Measurements from ENCODE around the gene SUN1. TPM values are rescaled to one million over a fixed set of nuclear protein-coding genes. Genes with fewer than 3 reads are reported as not detected.

SUN1 gene
- total RNA-seq, 1 donor from 2014 or later = 127 TPM

DNA sequence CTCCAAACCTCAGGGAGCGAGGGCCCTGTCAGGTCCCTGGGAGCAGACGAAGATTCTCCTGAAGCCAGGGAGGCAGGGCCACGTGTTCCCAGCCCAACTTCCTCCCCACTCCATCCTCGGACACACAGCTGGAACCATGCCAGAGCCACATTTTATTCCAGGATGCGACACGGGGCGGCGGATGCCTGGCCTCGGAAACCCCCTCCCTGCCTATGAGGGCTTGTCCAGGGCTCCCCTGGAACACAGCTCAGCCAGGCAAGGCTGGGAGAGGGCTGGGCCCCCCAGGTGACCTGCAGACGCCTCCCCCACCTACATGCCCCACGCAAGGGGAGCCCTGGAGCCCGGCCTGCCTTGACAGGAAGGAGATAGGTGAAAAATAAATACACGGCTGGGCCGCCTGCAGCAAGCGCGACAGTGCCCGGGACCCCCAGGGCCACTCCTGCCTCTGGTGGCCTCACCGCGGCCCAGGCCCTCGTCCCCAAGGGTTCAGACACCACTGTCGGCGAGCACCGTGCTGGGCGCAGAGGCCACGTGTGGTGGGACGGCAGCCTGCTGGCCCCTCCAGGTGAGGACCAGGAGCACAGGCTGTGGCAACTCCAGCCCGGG, 65.6 kb downstream of the SUN1 start:
- H3K9me3 ChIP-seq = no peaks in the 10 kb centered on the region
- H3K4me3 ChIP-seq = no peak overlapping the region
- intact Hi-C loops (cut with DNase I) = no loop called here
- no peak overlapping the region for H3K27ac ChIP-seq
- no peaks in the 10 kb centered on the region for H3K27me3 ChIP-seq
- TF ChIP-seq, protein P1, sequence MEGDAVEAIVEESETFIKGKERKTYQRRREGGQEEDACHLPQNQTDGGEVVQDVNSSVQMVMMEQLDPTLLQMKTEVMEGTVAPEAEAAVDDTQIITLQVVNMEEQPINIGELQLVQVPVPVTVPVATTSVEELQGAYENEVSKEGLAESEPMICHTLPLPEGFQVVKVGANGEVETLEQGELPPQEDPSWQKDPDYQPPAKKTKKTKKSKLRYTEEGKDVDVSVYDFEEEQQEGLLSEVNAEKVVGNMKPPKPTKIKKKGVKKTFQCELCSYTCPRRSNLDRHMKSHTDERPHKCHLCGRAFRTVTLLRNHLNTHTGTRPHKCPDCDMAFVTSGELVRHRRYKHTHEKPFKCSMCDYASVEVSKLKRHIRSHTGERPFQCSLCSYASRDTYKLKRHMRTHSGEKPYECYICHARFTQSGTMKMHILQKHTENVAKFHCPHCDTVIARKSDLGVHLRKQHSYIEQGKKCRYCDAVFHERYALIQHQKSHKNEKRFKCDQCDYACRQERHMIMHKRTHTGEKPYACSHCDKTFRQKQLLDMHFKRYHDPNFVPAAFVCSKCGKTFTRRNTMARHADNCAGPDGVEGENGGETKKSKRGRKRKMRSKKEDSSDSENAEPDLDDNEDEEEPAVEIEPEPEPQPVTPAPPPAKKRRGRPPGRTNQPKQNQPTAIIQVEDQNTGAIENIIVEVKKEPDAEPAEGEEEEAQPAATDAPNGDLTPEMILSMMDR (IDR thresholded peaks at IDR 0.05) = no peak
- DNase-seq = no peak
- peaks cover 37% of the 10 kb centered on the region for H3K36me3 ChIP-seq
- H3K4me1 ChIP-seq = peaks cover 4% of the 10 kb centered on the region
- no peak for ATAC-seq

DNA sequence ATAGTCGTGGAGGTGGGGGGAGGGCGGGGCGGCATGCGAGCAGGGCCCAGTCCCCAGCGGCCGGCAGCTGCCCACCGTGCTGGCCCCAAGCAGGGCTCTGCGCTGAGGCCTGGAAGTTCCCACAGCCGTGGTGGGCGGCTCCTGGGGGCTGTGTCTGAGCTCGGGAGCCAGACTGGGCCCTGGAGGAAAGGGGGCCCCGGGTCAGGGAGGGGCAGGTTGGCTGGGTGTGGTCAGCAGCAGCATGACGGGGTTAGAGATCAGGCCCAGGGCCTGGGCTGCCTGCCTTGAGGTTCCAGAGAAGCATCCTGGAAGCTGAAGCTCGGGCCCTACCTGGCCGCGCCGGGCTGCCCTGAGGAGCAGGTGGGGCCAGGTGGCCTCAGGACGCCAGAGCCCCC, 66.2 kb downstream of the SUN1 start:
- Histone ChIP-seq H3K4me3 (no peak overlapping the region), H3K9me3 (no peaks in the 10 kb centered on the region), H3K27me3 (no peaks in the 10 kb centered on the region), H3K27ac (no peak overlapping the region), H3K36me3 (peaks cover 37% of the 10 kb centered on the region), H3K4me1 (peaks cover 4% of the 10 kb centered on the region)
- TF ChIP-seq, protein P1 (IDR thresholded peaks at IDR 0.05) = no peak
- DNase-seq = no peak
- ATAC-seq = no peak
- intact Hi-C loops (cut with DNase I) = no loop called here

DNA sequence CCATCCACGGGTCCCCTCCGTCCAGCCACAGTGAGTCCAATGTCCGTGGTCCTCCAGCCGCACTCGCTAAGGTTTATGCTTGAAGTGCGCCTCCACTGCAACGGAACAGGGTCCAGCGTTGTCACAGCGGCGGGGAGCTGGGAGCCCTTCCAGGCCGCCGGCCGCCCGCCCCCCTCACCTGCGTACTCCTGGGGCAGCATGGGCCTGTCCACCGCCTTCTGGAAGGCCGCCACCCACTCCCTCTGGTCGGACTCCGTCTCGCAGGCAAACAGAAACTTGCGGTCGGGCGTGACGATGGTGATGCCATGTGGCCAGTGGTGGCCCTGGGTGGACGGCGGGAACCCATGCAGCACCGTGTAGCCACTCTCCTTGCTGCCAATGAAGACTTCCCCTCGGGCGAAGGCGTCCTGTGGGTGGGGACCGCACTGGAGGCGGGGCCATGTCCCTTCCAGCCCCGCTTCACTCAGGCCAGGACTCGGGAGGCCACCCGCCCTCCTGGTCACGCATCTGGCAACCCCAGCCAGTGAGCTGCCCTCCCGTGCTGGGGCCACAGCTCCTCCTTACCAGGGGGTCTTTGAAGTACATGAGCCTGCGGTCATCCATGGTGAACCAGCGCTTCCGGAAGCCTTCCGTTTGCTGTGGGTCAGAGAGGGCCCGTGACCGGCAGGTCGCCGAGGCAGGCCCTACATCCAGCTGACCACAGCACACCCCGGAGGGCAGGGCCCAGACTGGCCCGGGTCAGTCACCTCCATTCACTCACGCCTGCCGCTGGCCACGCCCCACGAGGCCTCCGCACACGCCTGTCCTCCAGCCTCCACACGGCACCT, 66.8 kb downstream of the SUN1 start:
- no peaks in the 10 kb centered on the region for H3K9me3 ChIP-seq
- DNase-seq = no peak

DNA sequence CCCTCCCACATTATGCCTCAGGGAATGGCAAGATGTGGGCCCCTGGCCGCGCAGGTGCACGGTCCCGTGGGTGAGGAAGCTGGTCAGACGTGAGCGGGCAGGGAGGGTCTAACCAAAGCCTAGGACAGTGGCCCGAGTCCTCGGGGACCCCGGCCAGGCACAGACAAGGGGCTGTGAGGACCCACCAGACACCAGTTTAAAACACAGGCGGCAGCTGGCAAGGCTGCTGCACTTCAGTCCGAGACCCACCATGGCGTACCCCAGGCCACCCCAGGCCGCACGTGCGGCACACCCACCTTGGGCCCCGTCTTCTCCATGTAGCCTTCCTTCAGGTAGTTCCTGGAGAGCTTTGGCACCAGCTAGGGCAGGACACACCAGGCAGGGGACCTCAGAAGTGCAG, 67.5 kb downstream of the SUN1 start:
- intact Hi-C loops (cut with DNase I) = no loop called here
- H3K4me3 ChIP-seq = no peak overlapping the region
- H3K27ac ChIP-seq = no peak overlapping the region
- H3K9me3 ChIP-seq = no peaks in the 10 kb centered on the region
- H3K36me3 ChIP-seq = peaks cover 25% of the 10 kb centered on the region
- TF ChIP-seq, protein P1 (IDR thresholded peaks at IDR 0.05) = no peak
- DNase-seq (no peak), ATAC-seq (no peak)
- peaks cover 4% of the 10 kb centered on the region for H3K4me1 ChIP-seq
- no peaks in the 10 kb centered on the region for H3K27me3 ChIP-seq

More for the DNA sequence above, 66.8 kb downstream of the SUN1 start:
- Histone ChIP-seq H3K36me3 (peaks cover 31% of the 10 kb centered on the region), H3K4me1 (peaks cover 4% of the 10 kb centered on the region), H3K27ac (no peak overlapping the region), H3K27me3 (no peaks in the 10 kb centered on the region), H3K4me3 (no peak overlapping the region)
- intact Hi-C loops (cut with DNase I) = no loop called here
- no peak for ATAC-seq
- TF ChIP-seq, protein P1 (IDR thresholded peaks at IDR 0.05) = no peak

DNA sequence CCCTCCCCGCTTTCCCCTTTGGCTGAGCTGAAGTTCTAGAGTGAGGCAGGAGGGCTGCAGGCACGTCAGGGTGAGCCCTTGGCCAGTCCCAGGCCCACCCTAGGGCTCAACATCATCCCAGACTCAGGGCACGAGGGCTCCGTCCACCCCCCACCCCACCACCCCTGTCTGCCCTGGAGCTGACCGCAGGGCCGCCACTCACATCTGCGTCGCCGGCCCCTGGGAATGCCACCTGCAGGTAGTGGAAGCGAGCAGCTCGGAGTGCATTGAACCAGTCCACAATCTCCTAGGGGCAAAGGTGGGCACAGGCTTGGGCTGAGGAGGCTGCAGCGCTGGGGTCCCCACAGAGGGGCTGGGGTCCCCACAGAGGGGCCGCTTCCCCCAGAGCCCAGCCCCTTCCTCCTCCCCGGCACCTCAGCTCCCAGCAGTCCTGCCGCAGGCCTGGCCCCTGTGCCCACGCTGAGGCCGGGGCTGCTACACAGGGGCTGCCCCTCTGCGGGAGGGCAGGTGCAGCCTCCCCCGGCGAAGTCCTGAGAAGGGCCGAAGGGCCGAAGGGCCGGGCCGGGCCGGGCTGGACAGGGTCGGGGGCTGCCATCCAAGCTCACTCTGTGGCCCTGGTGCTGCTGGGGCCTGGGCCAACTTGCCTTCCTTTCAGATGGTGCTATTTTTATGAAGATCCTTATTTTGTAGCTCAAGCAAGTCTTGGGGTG, 68.2 kb downstream of the SUN1 start:
- ATAC-seq (no peak), DNase-seq (no peak)
- H3K4me3 ChIP-seq = no peak overlapping the region
- H3K4me1 ChIP-seq = peaks cover 4% of the 10 kb centered on the region
- no peaks in the 10 kb centered on the region for H3K9me3 ChIP-seq
- no peaks in the 10 kb centered on the region for H3K27me3 ChIP-seq
- intact Hi-C loops (cut with DNase I) = no loop called here
- no peak overlapping the region for H3K27ac ChIP-seq
- TF ChIP-seq, protein P1 (IDR thresholded peaks at IDR 0.05) = no peak
- peaks cover 19% of the 10 kb centered on the region for H3K36me3 ChIP-seq

Data from upper lobe of right lung (tissue), 1 donor.